NOMO-1 (cell line): ENCODE measurements around the gene AMACR.

Experiments used
- DNase-seq, 2 experiments: peaks; one replicate each; lab custom pipeline; 2025; ENCODE audit not compliant: unreplicated experiment in 2 of 2; lab: John Stamatoyannopoulos, UW

Gene AMACR

GRCh38 chr5:34007621-34008600, at the start of gene AMACR:
Gene AMACR, minus strand, starts transcription at chr5:34008050. Its CDS starts 31 bp downstream, at chr5:34008019.
- DNase-seq, result peak; percentile 99 to 100

- DNase-seq, result no peak
Observed at GRCh38 chr5:34057569-34057968, 49.7 kb upstream of the AMACR start.

GRCh38 chr5:34057118-34057517, 49.3 kb upstream of the AMACR start:
- DNase-seq, result no peak

- DNase-seq, result no peak
Observed at GRCh38 chr5:34055667-34056066, 47.8 kb upstream of the AMACR start.

- DNase-seq, result no peak
Observed at GRCh38 chr5:34054400-34054729, 46.5 kb upstream of the AMACR start.

- no peak for DNase-seq
Observed at GRCh38 chr5:34053571-34054399, 45.9 kb upstream of the AMACR start.

GRCh38 chr5:34053133-34053532, 45.3 kb upstream of the AMACR start:
- no peak for DNase-seq

GRCh38 chr5:34051374-34051980, 43.6 kb upstream of the AMACR start:
- DNase-seq, result no peak

- peak; percentile 78 to 86 for DNase-seq
Observed at GRCh38 chr5:34047774-34048572, 40.1 kb upstream of the AMACR start.

GRCh38 chr5:34047143-34047542, 39.3 kb upstream of the AMACR start:
- DNase-seq, result no peak

- no peak for DNase-seq
Observed at GRCh38 chr5:34045996-34046395, 38.1 kb upstream of the AMACR start.

GRCh38 chr5:34045023-34045422, 37.2 kb upstream of the AMACR start:
- no peak for DNase-seq

GRCh38 chr5:34043099-34043876, 35.4 kb upstream of the AMACR start, which contains the start of gene C1QTNF3:
Gene C1QTNF3, minus strand, starts transcription at chr5:34043213. Its CDS starts 88 bp downstream, at chr5:34043125.
- peak; percentile 57 to 65 for DNase-seq

- peak in 1 of 2 experiments; percentile 13 for DNase-seq
Observed at GRCh38 chr5:34042321-34042720, 34.5 kb upstream of the AMACR start.

GRCh38 chr5:34041247-34041972, 33.6 kb upstream of the AMACR start:
- DNase-seq, result no peak

GRCh38 chr5:34040472-34040871, 32.6 kb upstream of the AMACR start:
- no peak for DNase-seq

- DNase-seq, result no peak
Observed at GRCh38 chr5:34039398-34040157, 31.7 kb upstream of the AMACR start.

- DNase-seq, result no peak
Observed at GRCh38 chr5:34038838-34039237, 31.0 kb upstream of the AMACR start.
